HG02798 (cell line): Measurements from ENCODE around the gene SLC49A4.

Experiments used
- ATAC-seq: cut with Tn5 transposase; IDR thresholded peaks from one replicate; pipeline ENCODE4 v1.9.1; 2021; ENCODE audit warnings: mild to moderate bottlenecking; ENCODE audit not compliant: unreplicated experiment, poor library complexity

SLC49A4 gene

DNA sequence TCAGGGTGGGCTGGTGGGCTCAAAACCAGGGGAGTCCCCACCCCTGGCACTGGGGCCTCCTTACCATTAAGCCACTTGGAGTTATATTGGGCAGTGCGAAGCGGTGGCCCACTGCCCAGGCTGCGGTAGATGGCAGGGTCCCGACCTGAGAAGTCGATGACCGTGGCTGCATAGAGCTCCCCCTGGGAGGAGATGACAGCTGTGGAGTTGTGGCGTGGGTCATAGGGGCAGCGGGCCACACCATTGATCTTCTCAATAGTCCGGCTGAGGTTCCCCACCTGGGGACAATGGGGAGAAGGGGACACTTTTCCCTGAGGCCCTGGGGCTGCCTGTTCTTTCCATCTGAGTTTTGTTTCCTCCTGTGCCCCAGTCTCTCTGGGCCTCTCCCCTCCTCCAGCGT is 132.9 kb downstream of the SLC49A4 start:
- ATAC-seq = no peak

DNA sequence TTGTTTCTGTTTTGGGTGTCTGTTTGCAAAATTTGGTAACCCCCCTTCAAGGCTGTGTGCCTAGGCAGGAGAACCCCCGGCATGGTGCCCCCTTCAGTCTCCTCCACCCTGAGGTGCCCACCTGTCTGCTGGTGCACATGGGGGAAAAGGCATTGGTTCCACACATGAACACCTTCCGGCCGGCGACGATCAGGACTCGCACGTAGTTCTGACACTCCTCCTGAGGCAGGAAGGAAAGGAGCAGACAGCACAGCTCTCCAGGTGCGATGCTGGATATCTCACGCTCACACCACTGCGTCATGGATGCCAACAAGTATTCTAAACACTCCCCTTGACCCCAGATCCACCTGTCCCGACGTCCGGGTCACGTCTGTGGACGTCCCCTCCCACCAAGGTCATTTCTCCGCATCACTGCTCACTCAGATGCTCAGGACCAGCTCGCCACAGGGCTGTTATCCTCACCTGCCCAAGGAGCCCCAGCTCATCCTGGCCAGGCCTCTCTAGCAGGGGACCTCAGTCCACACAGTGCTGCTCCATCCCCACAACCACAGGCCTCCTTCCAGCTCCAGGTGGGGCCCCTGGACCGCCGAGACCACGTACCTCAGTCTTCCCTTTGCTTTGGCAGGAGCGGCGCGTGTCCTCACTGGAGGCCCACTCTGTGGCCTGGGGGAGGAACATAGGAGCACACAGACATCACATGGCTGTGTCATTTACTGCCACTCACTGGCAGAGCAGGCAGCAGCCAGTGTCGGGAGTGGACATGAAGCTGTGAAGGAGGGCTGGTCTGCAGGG is 133.7 kb downstream of the SLC49A4 start:
- ATAC-seq = no peak

DNA sequence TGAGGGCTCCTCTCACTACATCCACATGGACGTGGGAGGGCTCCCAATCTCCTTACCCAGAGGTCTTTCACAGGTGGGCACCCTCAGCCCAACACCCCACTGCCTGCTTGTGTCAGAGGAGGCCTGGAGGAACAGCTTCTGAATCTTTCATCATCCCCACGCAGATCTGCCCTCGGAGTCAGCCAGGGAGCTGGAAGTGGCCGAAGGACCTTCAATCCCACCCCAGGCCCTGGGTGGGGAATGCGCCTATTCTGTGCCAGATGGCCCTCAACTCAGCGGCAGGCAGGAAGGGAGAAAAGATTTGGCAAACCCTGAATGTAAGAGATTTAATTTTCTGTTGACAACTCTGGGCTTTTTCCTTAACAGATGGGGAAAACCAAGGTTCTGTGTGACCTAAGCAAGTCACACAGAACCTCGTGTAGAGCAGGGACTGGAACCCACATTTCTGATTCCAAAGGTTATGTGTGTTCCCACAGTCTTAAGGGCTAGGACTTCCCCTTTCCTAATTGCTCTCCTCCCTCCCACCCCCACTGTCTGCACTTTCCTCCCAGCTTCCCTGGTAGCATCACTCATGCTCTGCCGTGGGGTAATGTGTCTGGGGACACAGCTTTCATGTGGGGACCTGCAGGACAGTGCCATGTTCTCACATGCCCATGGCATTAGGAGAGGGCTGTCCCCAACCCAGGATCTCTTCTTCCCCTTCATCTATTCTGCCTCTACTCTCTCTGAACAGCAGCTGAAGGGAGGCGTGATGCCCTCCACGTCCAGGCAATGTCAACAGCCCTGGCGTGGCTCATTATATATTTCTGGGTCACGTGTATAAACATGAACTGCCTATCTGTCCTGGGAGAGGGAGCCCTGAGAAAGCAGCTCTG is 134.6 kb downstream of the SLC49A4 start:
- no peak for ATAC-seq

DNA sequence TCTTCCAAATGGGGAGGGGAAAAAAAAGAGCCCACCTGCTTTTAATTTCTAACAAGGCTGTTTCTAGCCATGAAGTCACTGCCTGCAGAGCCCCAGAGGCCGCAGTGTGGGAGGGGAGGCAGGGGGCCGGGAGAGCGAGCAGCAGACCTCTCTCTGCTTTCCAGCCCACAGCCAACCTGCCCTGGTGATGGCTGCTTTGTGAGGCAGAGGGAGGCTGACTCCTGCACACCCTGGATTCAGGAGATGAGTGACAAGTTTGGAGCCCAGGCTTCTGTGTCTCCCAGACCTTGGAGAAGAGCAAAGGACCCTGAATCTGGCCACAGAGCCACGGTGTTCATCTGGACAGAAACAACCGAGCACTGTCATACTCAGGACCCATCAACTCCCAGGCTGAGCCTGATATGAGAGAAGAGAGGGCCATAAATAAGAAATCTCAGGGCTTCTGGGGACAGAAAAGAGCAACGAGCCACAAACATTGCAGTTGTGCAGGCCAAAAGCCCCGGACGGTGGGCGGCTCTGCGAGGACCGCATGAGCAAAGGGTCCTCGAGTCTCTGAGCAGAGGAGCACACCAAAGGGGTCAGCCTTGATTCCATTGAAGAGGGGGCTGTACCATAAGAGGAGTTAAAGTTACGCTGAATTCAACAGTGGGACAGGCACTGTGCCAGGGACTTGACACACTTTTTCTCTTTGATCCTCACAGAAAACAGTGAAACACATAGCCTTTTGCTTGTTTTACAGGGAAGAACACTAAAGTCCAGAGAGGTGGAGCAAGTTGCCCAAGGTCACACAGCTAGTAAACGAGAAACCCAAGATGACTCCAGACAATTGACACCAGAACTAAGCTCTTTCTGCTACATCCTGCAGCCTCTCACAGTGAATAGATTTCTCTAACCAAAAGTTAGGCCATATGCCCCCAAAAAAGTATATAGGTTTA is 135.5 kb downstream of the SLC49A4 start:
- ATAC-seq = no peak
